Muscle layer of duodenum (tissue), 2 donors: ENCODE results near the gene NCOR2.

Source experiments
- H3K27ac ChIP-seq: one replicate; pipeline ENCODE4 v1.7.0; 2013; ENCODE audit warnings: mild to moderate bottlenecking, low read length
- H3K27me3 ChIP-seq: one replicate; pipeline ENCODE4 v1.7.0; 2013; ENCODE audit warnings: low read depth, mild to moderate bottlenecking, control low read depth, low read length
- H3K36me3 ChIP-seq, 2 donors: one replicate each; pipeline ENCODE4 v1.7.0; 2013; ENCODE audit warnings: low read length in 2 of 2, control low read depth in 1 of 2, mild to moderate bottlenecking in 1 of 2; ENCODE audit not compliant: insufficient read depth in 2 of 2, control insufficient read depth in 1 of 2
- H3K4me1 ChIP-seq, 2 donors: one replicate each; pipeline ENCODE4 v1.7.0; 2013; ENCODE audit warnings: low read length in 2 of 2, mild to moderate bottlenecking in 2 of 2, control low read depth in 1 of 2, moderate library complexity in 1 of 2; ENCODE audit not compliant: insufficient read depth in 2 of 2, control insufficient read depth in 1 of 2
- H3K4me3 ChIP-seq, 2 donors: one replicate each; pipeline ENCODE4 v1.7.0; 2013; ENCODE audit warnings: low read length in 2 of 2, low read depth in 1 of 2, mild to moderate bottlenecking in 1 of 2
- H3K9me3 ChIP-seq, 2 donors: one replicate each; pipeline ENCODE4 v1.7.0; 2013; ENCODE audit warnings: low read length in 2 of 2, control low read depth in 1 of 2, mild to moderate bottlenecking in 1 of 2; ENCODE audit not compliant: control insufficient read depth in 1 of 2
- donor health status: healthy.

Gene NCOR2

DNA sequence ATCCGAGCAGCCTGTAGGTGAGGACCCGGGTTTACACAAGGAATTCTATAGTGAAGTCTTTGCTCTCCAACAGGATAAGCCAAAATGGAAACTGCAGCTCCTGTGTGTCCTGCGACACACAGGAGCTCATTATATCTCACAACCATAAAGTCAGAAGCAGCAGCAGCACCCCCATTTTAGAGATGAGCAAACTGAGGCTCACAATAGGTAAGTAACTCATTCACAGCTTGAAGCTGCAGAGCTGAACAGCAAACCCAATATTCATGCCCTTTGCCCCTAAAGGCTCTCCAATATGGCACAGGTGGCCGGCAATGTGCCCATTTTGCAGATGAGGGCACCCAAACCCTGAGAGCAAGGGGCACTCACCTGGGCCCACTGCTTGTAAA is 4.6 kb downstream of the NCOR2 start:
- Histone ChIP-seq H3K4me1 (peaks cover 4 to 51% of the 10 kb centered on the region in 2 donors), H3K4me3 (no peak overlapping the region), H3K9me3 (no peaks in the 10 kb centered on the region), H3K27ac (no peak overlapping the region), H3K36me3 (no peaks in the 10 kb centered on the region), H3K27me3 (no peaks in the 10 kb centered on the region)

- Histone ChIP-seq H3K9me3 (no peaks in the 10 kb centered on the region), H3K27ac (no peak overlapping the region), H3K36me3 (no peaks in the 10 kb centered on the region), H3K4me1 (peaks cover 7 to 57% of the 10 kb centered on the region in 2 donors), H3K27me3 (no peaks in the 10 kb centered on the region), H3K4me3 (no peak overlapping the region)
Measured at GRCh38 chr12:124562018-124562795, 5.2 kb downstream of the NCOR2 start.

DNA sequence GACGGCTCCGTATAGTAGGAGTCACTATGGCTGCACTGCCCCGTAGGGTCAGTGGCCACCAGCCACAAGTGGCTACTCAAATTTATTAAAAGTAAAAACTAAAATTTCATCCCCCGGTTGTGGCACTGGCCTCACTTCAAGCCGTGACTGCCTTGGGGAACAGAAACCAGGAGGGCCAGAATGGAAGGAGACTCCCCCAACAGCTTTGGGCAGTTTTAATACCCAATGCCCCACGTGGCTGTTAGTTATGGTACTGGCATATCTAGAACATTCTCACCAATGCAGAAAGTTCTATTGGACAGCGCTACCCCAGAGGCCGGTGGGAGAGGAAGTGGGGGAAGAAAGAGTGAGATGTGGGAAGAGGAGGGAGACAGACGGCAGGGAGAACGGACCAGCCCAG is 6.2 kb downstream of the NCOR2 start:
- H3K27ac ChIP-seq: no peak overlapping the region
- H3K4me1 ChIP-seq: peaks cover 13 to 63% of the 10 kb centered on the region in 2 donors

DNA sequence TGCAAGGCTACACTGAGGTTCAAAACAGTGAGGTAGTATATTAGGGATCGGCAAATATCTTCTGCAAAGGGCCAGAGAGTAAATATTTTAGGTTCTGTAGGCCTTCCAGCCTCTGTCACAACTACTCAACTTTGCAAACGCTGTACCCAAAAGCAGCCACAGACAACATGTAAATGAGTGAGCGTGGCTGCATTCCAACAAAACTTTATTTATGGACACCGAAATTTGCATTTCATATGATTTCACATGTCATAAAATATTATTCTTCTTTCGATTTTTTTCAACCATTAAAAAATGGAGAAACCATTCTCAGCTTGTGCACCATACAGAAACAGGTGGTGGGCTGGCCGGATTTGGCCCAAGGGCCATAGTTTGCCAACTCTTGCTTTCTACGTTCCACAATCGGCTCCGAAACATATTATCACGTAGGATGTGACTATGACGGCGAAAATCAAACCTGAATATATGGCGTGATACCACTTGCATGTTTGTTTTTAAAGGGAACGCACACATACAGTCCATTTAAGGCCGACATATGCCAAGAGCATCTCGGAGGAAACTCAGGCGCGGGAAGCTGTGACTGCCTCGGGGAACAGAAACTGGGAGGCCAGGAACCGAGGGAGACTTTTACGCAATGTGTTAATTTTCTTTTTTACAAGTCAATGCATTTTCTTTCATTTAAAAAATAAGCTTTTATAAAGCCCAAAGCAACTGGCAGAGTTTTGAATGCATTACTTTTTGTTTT is 7.1 kb downstream of the NCOR2 start:
- no peaks in the 10 kb centered on the region for H3K36me3 ChIP-seq
- peaks cover 13 to 65% of the 10 kb centered on the region in 2 donors for H3K4me1 ChIP-seq
- H3K9me3 ChIP-seq: no peaks in the 10 kb centered on the region
- no peak overlapping the region for H3K27ac ChIP-seq
- no peaks in the 10 kb centered on the region for H3K27me3 ChIP-seq
- no peak overlapping the region for H3K4me3 ChIP-seq

More for the DNA sequence above, 6.2 kb downstream of the NCOR2 start:
- H3K9me3 ChIP-seq: no peaks in the 10 kb centered on the region
- H3K36me3 ChIP-seq: no peaks in the 10 kb centered on the region
- H3K27me3 ChIP-seq: no peaks in the 10 kb centered on the region
- no peak overlapping the region for H3K4me3 ChIP-seq

DNA sequence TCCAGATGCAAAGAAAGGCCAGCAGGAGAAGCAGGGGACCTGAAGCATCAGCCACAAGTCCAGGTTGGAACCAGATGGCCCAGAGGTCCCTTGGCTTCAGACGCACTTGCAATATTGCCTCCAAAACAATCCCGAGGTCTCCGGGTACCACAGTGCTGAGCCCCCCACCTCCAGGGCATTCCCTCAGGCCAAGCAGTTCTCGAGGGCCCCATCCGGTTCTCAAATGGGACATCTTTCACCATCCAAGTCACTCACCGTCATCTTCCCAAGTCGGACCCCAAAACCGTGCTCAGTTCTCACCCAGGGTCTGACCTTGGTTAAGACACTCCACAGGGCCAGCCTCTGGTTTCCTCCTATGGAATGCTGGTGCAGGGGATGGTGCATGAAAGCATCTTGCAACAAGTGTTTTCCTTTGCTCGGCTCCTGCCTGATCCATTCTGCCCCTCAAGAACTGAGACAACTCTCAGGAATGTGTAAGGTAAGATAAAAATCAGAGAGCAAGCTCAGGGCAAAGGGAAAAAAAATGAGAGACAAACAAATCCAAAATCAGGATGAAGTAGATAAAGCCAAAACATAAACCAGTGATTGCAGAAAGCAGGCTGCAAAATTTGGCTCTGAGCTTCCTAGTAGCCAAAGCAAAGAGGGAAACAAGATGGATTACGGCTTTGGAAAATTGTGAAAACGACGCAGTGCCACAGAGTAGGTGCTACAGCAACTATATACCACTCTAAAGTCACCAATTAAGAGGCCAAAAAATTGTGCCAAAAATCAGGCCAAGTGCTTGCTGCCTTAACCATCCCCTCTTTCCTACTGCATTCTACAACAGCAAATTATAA is 8.0 kb downstream of the NCOR2 start:
- no peak overlapping the region for H3K4me3 ChIP-seq
- H3K9me3 ChIP-seq: no peaks in the 10 kb centered on the region
- H3K36me3 ChIP-seq: no peaks in the 10 kb centered on the region
- no peak overlapping the region for H3K27ac ChIP-seq
- no peaks in the 10 kb centered on the region for H3K27me3 ChIP-seq
- peaks cover 18 to 66% of the 10 kb centered on the region in 2 donors for H3K4me1 ChIP-seq

DNA sequence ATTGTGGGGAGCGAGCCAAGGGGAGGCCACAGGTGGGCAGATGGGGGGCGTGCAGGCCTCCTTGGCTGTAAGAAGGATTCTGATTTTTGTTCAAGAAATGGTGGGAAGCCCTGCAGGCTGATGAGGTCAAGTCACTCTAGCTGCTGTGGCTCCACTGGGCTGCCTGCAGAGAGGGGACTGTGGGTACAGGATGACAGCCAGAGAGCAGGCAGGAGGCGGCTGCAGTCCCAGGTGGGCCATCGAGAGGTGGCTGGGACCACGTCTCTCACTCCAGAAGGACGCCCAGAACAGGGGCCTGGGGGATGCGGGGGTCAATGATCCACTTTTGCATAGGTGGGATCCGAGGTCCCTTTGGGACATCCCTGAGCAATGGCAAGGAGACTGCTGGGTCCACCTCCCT is 9.1 kb downstream of the NCOR2 start:
- H3K9me3 ChIP-seq: no peaks in the 10 kb centered on the region
- H3K27ac ChIP-seq: no peak overlapping the region
- no peaks in the 10 kb centered on the region for H3K27me3 ChIP-seq
- no peaks in the 10 kb centered on the region for H3K36me3 ChIP-seq
- H3K4me1 ChIP-seq: peaks cover 18 to 64% of the 10 kb centered on the region in 2 donors
- H3K4me3 ChIP-seq: no peak overlapping the region

GRCh38 chr12:124557518-124558223 is 9.7 kb downstream of the NCOR2 start:
- H3K27ac ChIP-seq: no peak overlapping the region
- H3K36me3 ChIP-seq: no peaks in the 10 kb centered on the region
- no peaks in the 10 kb centered on the region for H3K9me3 ChIP-seq
- peaks cover 14 to 58% of the 10 kb centered on the region in 2 donors for H3K4me1 ChIP-seq
- no peaks in the 10 kb centered on the region for H3K27me3 ChIP-seq
- no peak overlapping the region for H3K4me3 ChIP-seq

- Histone ChIP-seq H3K9me3 (no peaks in the 10 kb centered on the region), H3K27ac (no peak overlapping the region), H3K4me3 (no peak overlapping the region), H3K4me1 (peaks cover 14 to 54% of the 10 kb centered on the region in 2 donors), H3K36me3 (no peaks in the 10 kb centered on the region), H3K27me3 (no peaks in the 10 kb centered on the region)
Measured at GRCh38 chr12:124556896-124557501, 10.4 kb downstream of the NCOR2 start.

- Histone ChIP-seq H3K27ac (no peak overlapping the region), H3K36me3 (no peaks in the 10 kb centered on the region), H3K9me3 (no peaks in the 10 kb centered on the region), H3K4me1 (peaks cover 17 to 58% of the 10 kb centered on the region in 2 donors), H3K4me3 (no peak overlapping the region), H3K27me3 (no peaks in the 10 kb centered on the region)
Measured at GRCh38 chr12:124556074-124556466, 11.3 kb downstream of the NCOR2 start.

GRCh38 chr12:124555168-124556073 is 12.0 kb downstream of the NCOR2 start:
- no peaks in the 10 kb centered on the region for H3K36me3 ChIP-seq
- no peaks in the 10 kb centered on the region for H3K27me3 ChIP-seq
- H3K9me3 ChIP-seq: no peaks in the 10 kb centered on the region
- no peak overlapping the region for H3K27ac ChIP-seq
- no peak overlapping the region for H3K4me3 ChIP-seq
- H3K4me1 ChIP-seq: peaks cover 22 to 62% of the 10 kb centered on the region in 2 donors
